DOHH2 (cell line): ENCODE results near the gene RANBP10.
A peak's percentile ranks its signal among the peaks of the same experiment; 100 is the strongest.

Source experiments
- H3F3A ChIP-seq: fragments of 200-600 bp; sonication (generic), shearing (Covaris generic); 2 replicates; pipeline ENCODE4 v1.6.0; 2016; ENCODE audit warnings: antibody characterized with exemption, mild to moderate bottlenecking; ENCODE audit not compliant: control insufficient read depth, insufficient read depth
- H3K27ac ChIP-seq: fragments of 200-600 bp; sonication (generic); 2 replicates; pipeline ENCODE4 v1.5.1; 2014; ENCODE audit warnings: low read depth, mild to moderate bottlenecking, low read length, moderate library complexity
- H3K27me3 ChIP-seq: fragments of 200-600 bp; sonication (generic); 2 replicates; pipeline ENCODE4 v1.6.1; 2014; ENCODE audit warnings: mild to moderate bottlenecking, low read length, mixed read lengths; ENCODE audit not compliant: control insufficient read depth
- H3K36me3 ChIP-seq: fragments of 200-600 bp; sonication (generic); 2 replicates; pipeline ENCODE4 v1.6.1; 2014; ENCODE audit warnings: mild to moderate bottlenecking, low read length, moderate library complexity, mixed read lengths; ENCODE audit not compliant: control insufficient read depth
- H3K4me1 ChIP-seq: fragments of 200-600 bp; sonication (generic); 2 replicates; pipeline ENCODE4 v1.6.1; 2014; ENCODE audit warnings: mild to moderate bottlenecking, low read length, mixed read lengths; ENCODE audit not compliant: control insufficient read depth
- H3K4me2 ChIP-seq: fragments of 200-600 bp; sonication (generic); 2 replicates; pipeline ENCODE4 v1.6.0; 2014; ENCODE audit warnings: mild to moderate bottlenecking, low read length, moderate library complexity
- H3K4me3 ChIP-seq: fragments of 200-600 bp; sonication (generic); 2 replicates; pipeline ENCODE4 v1.5.1; 2014; ENCODE audit warnings: mild to moderate bottlenecking, low read length, mixed read lengths
- H3K79me2 ChIP-seq: fragments of 200-600 bp; sonication (generic); 2 replicates; pipeline ENCODE4 v1.6.1; 2014; ENCODE audit warnings: mild to moderate bottlenecking, low read length, mixed read lengths; ENCODE audit not compliant: control insufficient read depth
- H3K9me2 ChIP-seq: fragments of 200-600 bp; sonication (generic); replicated peaks from 2 replicates; pipeline ENCODE4 v1.6.1; 2014; ENCODE audit warnings: mild to moderate bottlenecking, low read length, mixed read lengths; ENCODE audit not compliant: control insufficient read depth
- H3K9me3 ChIP-seq: fragments of 200-600 bp; sonication (generic); 2 replicates; pipeline ENCODE4 v1.6.1; 2014; ENCODE audit warnings: antibody characterized with exemption, low read length, mixed read lengths; ENCODE audit not compliant: control insufficient read depth, insufficient read depth
- H4K20me1 ChIP-seq: fragments of 200-600 bp; sonication (generic); 2 replicates; pipeline ENCODE4 v1.6.0; 2014; ENCODE audit warnings: low read depth, mild to moderate bottlenecking, antibody characterized with exemption, low read length, moderate library complexity; ENCODE audit not compliant: control insufficient read depth, insufficient read depth
- EZH2phosphoT487 ChIP-seq: fragments of 200-600 bp; sonication (generic); IDR thresholded peaks from 2 replicates; pipeline ENCODE4 v1.6.1; 2017; ENCODE audit warnings: borderline replicate concordance, mild to moderate bottlenecking, antibody characterized with exemption, low read length, moderate library complexity, mixed read lengths
- TF ChIP-seq, protein P1 (sequence below): fragments of 200-600 bp; sonication (generic); IDR thresholded peaks from one replicate; pipeline ENCODE4 v1.5.1; 2014; ENCODE audit warnings: antibody characterized with exemption, mild to moderate bottlenecking, low read depth, low read length; ENCODE audit not compliant: poor library complexity, severe bottlenecking

Gene RANBP10

GRCh38 chr16:67750466-67750865 lies 55.9 kb downstream of the RANBP10 start:
- Histone ChIP-seq H3K36me3 (no peaks in the 10 kb centered on the region), H4K20me1 (no peaks in the 10 kb centered on the region), H3K9me3 (no peaks in the 10 kb centered on the region), H3K79me2 (peaks cover 7% of the 10 kb centered on the region; the same call in 1 of the 2 replicates), H3K9me2 (no peaks in the 10 kb centered on the region), H3K27ac (peak overlapping the region; percentile 33), H3K4me2 (peak overlapping the region; percentile 65), H3F3A (peaks cover 6% of the 10 kb centered on the region), H3K27me3 (no peaks in the 10 kb centered on the region), H3K4me3 (peak overlapping the region; percentile 44), H3K4me1 (peaks cover 27% of the 10 kb centered on the region)
- TF ChIP-seq, protein P1, sequence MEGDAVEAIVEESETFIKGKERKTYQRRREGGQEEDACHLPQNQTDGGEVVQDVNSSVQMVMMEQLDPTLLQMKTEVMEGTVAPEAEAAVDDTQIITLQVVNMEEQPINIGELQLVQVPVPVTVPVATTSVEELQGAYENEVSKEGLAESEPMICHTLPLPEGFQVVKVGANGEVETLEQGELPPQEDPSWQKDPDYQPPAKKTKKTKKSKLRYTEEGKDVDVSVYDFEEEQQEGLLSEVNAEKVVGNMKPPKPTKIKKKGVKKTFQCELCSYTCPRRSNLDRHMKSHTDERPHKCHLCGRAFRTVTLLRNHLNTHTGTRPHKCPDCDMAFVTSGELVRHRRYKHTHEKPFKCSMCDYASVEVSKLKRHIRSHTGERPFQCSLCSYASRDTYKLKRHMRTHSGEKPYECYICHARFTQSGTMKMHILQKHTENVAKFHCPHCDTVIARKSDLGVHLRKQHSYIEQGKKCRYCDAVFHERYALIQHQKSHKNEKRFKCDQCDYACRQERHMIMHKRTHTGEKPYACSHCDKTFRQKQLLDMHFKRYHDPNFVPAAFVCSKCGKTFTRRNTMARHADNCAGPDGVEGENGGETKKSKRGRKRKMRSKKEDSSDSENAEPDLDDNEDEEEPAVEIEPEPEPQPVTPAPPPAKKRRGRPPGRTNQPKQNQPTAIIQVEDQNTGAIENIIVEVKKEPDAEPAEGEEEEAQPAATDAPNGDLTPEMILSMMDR, result no peak
- TF ChIP-seq EZH2phosphoT487, result no peak

DNA sequence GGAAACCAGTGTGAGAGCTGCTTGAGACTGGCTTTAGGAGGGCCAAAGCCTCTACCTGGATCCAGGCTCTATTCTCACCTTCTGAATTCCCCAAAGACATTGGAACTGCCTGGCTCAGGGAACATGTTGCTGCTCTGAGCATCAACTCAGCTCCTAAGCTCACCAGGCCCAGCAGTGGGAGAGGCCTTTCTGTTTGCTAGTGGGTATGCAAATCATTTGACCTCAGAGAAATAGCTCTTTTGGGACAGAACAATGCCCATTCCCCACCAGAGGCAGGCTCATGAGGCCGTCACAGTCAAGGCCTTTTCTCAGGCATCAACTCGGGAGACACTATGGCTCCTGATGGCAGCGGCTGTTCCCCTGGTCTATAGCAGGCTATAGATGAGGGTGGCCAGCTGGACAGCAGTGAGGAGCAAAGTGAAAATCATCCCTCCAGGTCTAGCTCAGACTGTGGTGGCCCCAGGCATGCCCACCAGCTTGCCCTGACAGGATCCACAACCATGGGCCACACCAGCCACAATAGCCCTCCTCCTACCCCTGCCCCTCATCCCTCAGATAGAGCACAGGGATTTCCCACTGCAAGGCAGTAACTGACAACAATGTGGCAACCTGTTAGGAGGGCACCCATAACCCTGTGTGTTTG lies 56.8 kb downstream of the RANBP10 start:
- peak overlapping the region; percentile 65 for H3K4me2 ChIP-seq
- peak overlapping the region; percentile 44 for H3K4me3 ChIP-seq
- peaks cover 7% of the 10 kb centered on the region; the same call in 1 of the 2 replicates for H3K79me2 ChIP-seq
- TF ChIP-seq EZH2phosphoT487, result no peak
- TF ChIP-seq, protein P1, result no peak
- peaks cover 6% of the 10 kb centered on the region for H3F3A ChIP-seq
- H4K20me1 ChIP-seq, result no peaks in the 10 kb centered on the region
- H3K9me3 ChIP-seq, result no peaks in the 10 kb centered on the region
- H3K9me2 ChIP-seq, result no peaks in the 10 kb centered on the region
- no peaks in the 10 kb centered on the region for H3K36me3 ChIP-seq
- H3K27me3 ChIP-seq, result no peaks in the 10 kb centered on the region
- H3K27ac ChIP-seq, result no peak overlapping the region
- H3K4me1 ChIP-seq, result peaks cover 27% of the 10 kb centered on the region

GRCh38 chr16:67748834-67749233 lies 57.5 kb downstream of the RANBP10 start:
- H3K27ac ChIP-seq, result no peak overlapping the region
- H3K4me3 ChIP-seq, result no peak overlapping the region
- no peaks in the 10 kb centered on the region for H4K20me1 ChIP-seq
- H3K4me2 ChIP-seq, result peak overlapping the region; percentile 65
- H3K9me2 ChIP-seq, result no peaks in the 10 kb centered on the region
- H3K4me1 ChIP-seq, result peaks cover 27% of the 10 kb centered on the region
- peaks cover 2% of the 10 kb centered on the region; the same call in 1 of the 2 replicates for H3K36me3 ChIP-seq
- H3F3A ChIP-seq, result peaks cover 6% of the 10 kb centered on the region
- H3K27me3 ChIP-seq, result no peaks in the 10 kb centered on the region
- H3K79me2 ChIP-seq, result peaks cover 7% of the 10 kb centered on the region; the same call in 1 of the 2 replicates
- H3K9me3 ChIP-seq, result no peaks in the 10 kb centered on the region
- TF ChIP-seq, protein P1, result no peak
- TF ChIP-seq EZH2phosphoT487, result no peak
